Endothelial cell (in vitro differentiated cells): ENCODE data around the gene POU2F2. TPM values are rescaled to one million over a fixed set of nuclear protein-coding genes. Genes with fewer than 3 reads are reported as not detected.

Experiments
- DNase-seq: peaks from one replicate; pipeline ENCODE4 v3.0.0; 2021; ENCODE audit warnings: low spot score
- H3K27ac Mint-ChIP-seq: one replicate; pipeline ENCODE4 v1.8.0; 2021; ENCODE audit warnings: mixed read lengths, inconsistent platforms; ENCODE audit not compliant: unreplicated experiment
- H3K27me3 Mint-ChIP-seq: one replicate; pipeline ENCODE4 v1.8.0; 2021; ENCODE audit warnings: mild to moderate bottlenecking, moderate library complexity, mixed read lengths, inconsistent platforms; ENCODE audit not compliant: unreplicated experiment
- H3K36me3 Mint-ChIP-seq: one replicate; pipeline ENCODE4 v1.8.0; 2021; ENCODE audit warnings: mild to moderate bottlenecking, low read depth, mixed read lengths, inconsistent platforms; ENCODE audit not compliant: unreplicated experiment
- H3K4me1 Mint-ChIP-seq: one replicate; pipeline ENCODE4 v1.8.0; 2021; ENCODE audit warnings: mild to moderate bottlenecking, mixed read lengths, inconsistent platforms; ENCODE audit not compliant: unreplicated experiment
- H3K4me3 Mint-ChIP-seq: one replicate; pipeline ENCODE4 v1.8.0; 2021; ENCODE audit warnings: mild to moderate bottlenecking, mixed read lengths, inconsistent platforms; ENCODE audit not compliant: unreplicated experiment
- H3K9me3 Mint-ChIP-seq: one replicate; pipeline ENCODE4 v1.8.0; 2021; ENCODE audit warnings: mixed read lengths, inconsistent platforms; ENCODE audit not compliant: unreplicated experiment
- CTCF ChIP-seq: fragments of 200-600 bp; sonication (generic); IDR thresholded peaks from one replicate; pipeline ENCODE4 v1.5.0; 2021; ENCODE audit warnings: antibody characterized with exemption; ENCODE audit not compliant: unreplicated experiment
- total RNA-seq: library from RNA; stranded (reverse); fragmentation: NEBNext Ultra II Directional; extraction: Animal tissue kit (Norgen Biotek cat#: 25700); gene quantifications from one replicate; pipeline ENCODE4 v1.2.1, GENCODE V29; 2021; ENCODE audit not compliant: unreplicated experiment

POU2F2 gene
- total RNA-seq, 1 donor from 2014 or later: 5.7 TPM

GRCh38 chr19:42148266-42148665 is 16.0 kb upstream of the POU2F2 start:
- H3K9me3 Mint-ChIP-seq: no peaks in the 10 kb centered on the region
- H3K27me3 Mint-ChIP-seq: peaks cover 6% of the 10 kb centered on the region
- H3K27ac Mint-ChIP-seq: no peak overlapping the region

GRCh38 chr19:42143341-42144234 is 11.3 kb upstream of the POU2F2 start:
- TF ChIP-seq CTCF: no peak
- Mint-ChIP-seq H3K27ac (no peak overlapping the region), H3K4me1 (no peaks in the 10 kb centered on the region), H3K9me3 (no peaks in the 10 kb centered on the region), H3K4me3 (no peak overlapping the region), H3K27me3 (peaks cover 11% of the 10 kb centered on the region), H3K36me3 (peaks cover 4% of the 10 kb centered on the region)
- DNase-seq: peak; percentile 80

More at GRCh38 chr19:42148266-42148665, 16.0 kb upstream of the POU2F2 start:
- H3K36me3 Mint-ChIP-seq: peaks cover 4% of the 10 kb centered on the region
- TF ChIP-seq CTCF: no peak
- H3K4me1 Mint-ChIP-seq: no peaks in the 10 kb centered on the region
- no peak for DNase-seq
- no peak overlapping the region for H3K4me3 Mint-ChIP-seq

- peaks cover 13% of the 10 kb centered on the region for H3K27me3 Mint-ChIP-seq
- no peak overlapping the region for H3K4me3 Mint-ChIP-seq
- no peaks in the 10 kb centered on the region for H3K9me3 Mint-ChIP-seq
- TF ChIP-seq CTCF: no peak
- H3K36me3 Mint-ChIP-seq: no peaks in the 10 kb centered on the region
- no peak overlapping the region for H3K27ac Mint-ChIP-seq
- H3K4me1 Mint-ChIP-seq: peaks cover 4% of the 10 kb centered on the region
- peak; percentile 89 for DNase-seq
Observed at GRCh38 chr19:42140125-42140754, 8.0 kb upstream of the POU2F2 start.

GRCh38 chr19:42134535-42135070 is 2.4 kb upstream of the POU2F2 start:
- H3K4me3 Mint-ChIP-seq: no peak overlapping the region
- no peak for TF ChIP-seq CTCF

More at GRCh38 chr19:42134535-42135070, 2.4 kb upstream of the POU2F2 start:
- H3K9me3 Mint-ChIP-seq: no peaks in the 10 kb centered on the region
- peaks cover 20% of the 10 kb centered on the region for H3K4me1 Mint-ChIP-seq
- no peak overlapping the region for H3K27ac Mint-ChIP-seq
- H3K27me3 Mint-ChIP-seq: peaks cover 13% of the 10 kb centered on the region
- no peak for DNase-seq
- no peaks in the 10 kb centered on the region for H3K36me3 Mint-ChIP-seq
